GM12878 (cell line): Measurements from ENCODE around the gene CDC37. TPM values are rescaled to one million over a fixed set of nuclear protein-coding genes. Genes with fewer than 3 reads are reported as not detected.

Source experiments
- ATAC-seq: fragments of 200-7000 bp; cut with Tn5 transposase; 3 replicates; pipeline ENCODE4 v1.9.1; 2020; ENCODE audit warnings: mild to moderate bottlenecking, moderate library complexity
- BruUV-seq: library from RNA; stranded (reverse); fragments of 400-500 nt; replicated peaks from 2 replicates; lab custom pipeline; 2021; lab: Mats Ljungman, UMichigan
- CTCF ChIA-PET: fragments of 300-600 bp; sonication (Branson Sonifier 250); formaldehyde crosslinking; extraction: SDS; loops from one replicate; lab custom pipeline; 2021; ENCODE audit warnings: inconsistent platforms; lab: Yijun Ruan, JAX
- POLR2A ChIA-PET: fragments of 350-600 bp; formaldehyde crosslinking; extraction: SDS; loops from one replicate; lab custom pipeline; 2021; ENCODE audit warnings: inconsistent platforms; lab: Charles Lee
- RAD21 ChIA-PET: fragments of 300-600 bp; sonication (Branson Sonifier 250); formaldehyde crosslinking; loops from one replicate; lab custom pipeline; 2023; ENCODE audit warnings: antibody characterized with exemption; ENCODE audit not compliant: unreplicated experiment; lab: Charles Lee
- SMC1A ChIA-PET: fragments of 300-600 bp; sonication (Branson Sonifier 250); formaldehyde crosslinking; loops from one replicate; lab custom pipeline; 2023; ENCODE audit not compliant: unreplicated experiment, uncharacterized antibody; lab: Charles Lee
- DNase-seq: peaks from one replicate; pipeline ENCODE4 v3.0.0-alpha.2; 2011; ENCODE audit warnings: low read depth, low spot score
- FAIRE-seq: peaks from 3 replicates; lab custom pipeline; 2011; peaks lifted over from hg19 to GRCh38; lab: Jason Lieb, UNC
- H2AFZ ChIP-seq: 2 replicates; pipeline ENCODE4 v1.6.0; 2011; ENCODE audit warnings: low read depth, low read length, control low read depth; ENCODE audit not compliant: control insufficient read depth
- H3K27ac ChIP-seq: 2 replicates; pipeline ENCODE4 v1.5.1; 2011; ENCODE audit warnings: control low read depth; ENCODE audit not compliant: control insufficient read depth, insufficient read depth
- H3K27me3 ChIP-seq, 2 experiments: replicated peaks in 1 of 2; 2 replicates each; pipeline versions ENCODE4 v1.6.0 to v1.6.1; 2011; ENCODE audit warnings: low read length in 1 of 2; ENCODE audit not compliant: control insufficient read depth in 2 of 2, insufficient read depth in 2 of 2
- H3K36me3 ChIP-seq, 2 experiments: 2 replicates each; pipeline ENCODE4 v1.5.1; 2011; ENCODE audit warnings: low read length in 1 of 2; ENCODE audit not compliant: control insufficient read depth in 2 of 2, insufficient read depth in 2 of 2
- H3K4me1 ChIP-seq: 2 replicates; pipeline ENCODE4 v1.6.1; 2011; ENCODE audit warnings: mild to moderate bottlenecking, low read length, moderate library complexity, mixed read lengths; ENCODE audit not compliant: control insufficient read depth, insufficient read depth
- H3K4me2 ChIP-seq: 2 replicates; pipeline ENCODE4 v1.6.0; 2011; ENCODE audit warnings: control low read depth; ENCODE audit not compliant: control insufficient read depth, insufficient read depth
- H3K4me3 ChIP-seq: fragments of 200-600 bp; sonication (generic); 2 replicates; pipeline ENCODE4 v1.5.1; 2016
- H3K79me2 ChIP-seq: 2 replicates; pipeline ENCODE4 v1.6.0; 2011; ENCODE audit warnings: low read length; ENCODE audit not compliant: control insufficient read depth, insufficient read depth
- H3K9ac ChIP-seq: 2 replicates; pipeline ENCODE4 v1.8.0; 2011; ENCODE audit warnings: low read length, control low read depth, mixed read lengths; ENCODE audit not compliant: control insufficient read depth, insufficient read depth
- H3K9me3 ChIP-seq: replicated peaks from 3 replicates; pipeline ENCODE4 v1.5.1; 2011; ENCODE audit warnings: mild to moderate bottlenecking, low read length; ENCODE audit not compliant: control insufficient read depth, insufficient read depth
- H4K20me1 ChIP-seq: 2 replicates; pipeline ENCODE4 v1.6.0; 2011; ENCODE audit not compliant: control insufficient read depth, insufficient read depth
- ASH2L ChIP-seq: fragments of 300-600, 200-600 bp; sonication (generic); IDR thresholded peaks from 2 replicates; pipeline ENCODE4 v1.6.1; 2017; ENCODE audit warnings: low read depth, mild to moderate bottlenecking, borderline replicate concordance
- ATF7 ChIP-seq: fragments of 450-650 bp; IDR thresholded peaks from 2 replicates; pipeline ENCODE4 v1.6.1; 2016; ENCODE audit warnings: low read depth, mild to moderate bottlenecking
- BCL3 ChIP-seq: IDR thresholded peaks from 2 replicates; pipeline ENCODE4 v1.6.1; 2011; ENCODE audit warnings: borderline replicate concordance, low read depth, mild to moderate bottlenecking, moderate library complexity, low read length; ENCODE audit not compliant: insufficient read depth, poor library complexity, severe bottlenecking
- DPF2 ChIP-seq: fragments of 450-650 bp; IDR thresholded peaks from 2 replicates; pipeline ENCODE4 v1.6.1; 2017; ENCODE audit warnings: mild to moderate bottlenecking
- E2F4 ChIP-seq: IDR thresholded peaks from 2 replicates; pipeline ENCODE4 v1.6.1; 2012; ENCODE audit warnings: low read depth, low read length, improper control_type of control experiment
- HDGF ChIP-seq: fragments of 450-650 bp; IDR thresholded peaks from 2 replicates; pipeline ENCODE4 v1.6.1; 2016; ENCODE audit warnings: antibody characterized with exemption
- IRF3 ChIP-seq: fragments of 450-650 bp; IDR thresholded peaks from 2 replicates; pipeline ENCODE4 v1.6.1; 2014; ENCODE audit warnings: mild to moderate bottlenecking
- JUND ChIP-seq: IDR thresholded peaks from 2 replicates; pipeline ENCODE4 v1.6.1; 2012; ENCODE audit warnings: low read depth, mild to moderate bottlenecking, low read length, improper control_type of control experiment, moderate library complexity
- MEF2B ChIP-seq: fragments of 450-650 bp; IDR thresholded peaks from 2 replicates; pipeline ENCODE4 v1.6.1; 2018; ENCODE audit warnings: mild to moderate bottlenecking, moderate library complexity; ENCODE audit not compliant: partially characterized antibody, poor library complexity, severe bottlenecking
- PML ChIP-seq: IDR thresholded peaks from 2 replicates; pipeline ENCODE4 v1.6.1; 2012; ENCODE audit warnings: low read length, inconsistent platforms
- RAD21 ChIP-seq: IDR thresholded peaks from 2 replicates; pipeline ENCODE4 v1.6.1; 2011; ENCODE audit warnings: mild to moderate bottlenecking, low read depth, low read length, moderate library complexity; ENCODE audit not compliant: insufficient read depth
- TCF12 ChIP-seq: IDR thresholded peaks from 2 replicates; pipeline ENCODE4 v1.6.1; 2011; ENCODE audit warnings: low read depth, mild to moderate bottlenecking, low read length
- USF1 ChIP-seq: IDR thresholded peaks from 2 replicates; pipeline ENCODE4 v1.6.1; 2011; ENCODE audit warnings: borderline replicate concordance, low read depth, mild to moderate bottlenecking, moderate library complexity, mixed read lengths, low read length; ENCODE audit not compliant: insufficient read depth; ENCODE audit errors: extremely low read length
- USF2 ChIP-seq: IDR thresholded peaks from 2 replicates; pipeline ENCODE4 v1.6.1; 2011; ENCODE audit warnings: low read depth, low read length, improper control_type of control experiment, borderline replicate concordance
- WGBS: methylation state at CpG from one replicate; pipeline ENCODE4 v1.1.6; 2016; ENCODE audit warnings: low lambda C conversion rate; ENCODE audit not compliant: insufficient replicate concordance, insufficient coverage; ENCODE audit errors: missing lambda C conversion rate; 5-methylcytosine and 5-hydroxymethylcytosine counted together
- in situ Hi-C: fragments of 300-500 bp; cut with MboI; formaldehyde crosslinking; loops from 9 replicates; pipeline ENCODE4 v1.14.3; 2018; ENCODE audit warnings: mixed read lengths
- intact Hi-C: fragments of 100-400 bp; cut with micrococcal nuclease; formaldehyde crosslinking; loops from one replicate; pipeline ENCODE4 v1.14.2; 2022; ENCODE audit not compliant: unreplicated experiment
- polyA plus RNA-seq, 11 experiments: library from polyadenylated mRNA; depleted of rRNA in 4 of 11; unstranded in 6 of 11; stranded (reverse) in 5 of 11; fragments of >200 nt; fragmentation: Nextera tagmentation in 4 of 11; fragmentation: Illumina TruSeq in 1 of 11; extraction: Ambion mirVana in 4 of 11; extraction: Trizol in 1 of 11; gene quantifications; 1 replicate in 1 of 11; 2 replicates in 10 of 11; pipeline versions ENCODE4 v1.2.1 to v1.2.3, GENCODE V29; 2011 to 2016; ENCODE audit warnings: inconsistent platforms in 2 of 11, missing spikeins in 2 of 11, low read depth in 1 of 11
- total RNA-seq, 4 experiments: library from RNA; depleted of rRNA in 3 of 4; stranded (reverse); fragments of >200 nt in 3 of 4; fragmentation: Illumina TruSeq in 1 of 4; extraction: Trizol in 1 of 4; gene quantifications; 2 replicates each; pipeline versions ENCODE4 v1.2.1 to v1.2.3, GENCODE V29; 2013 to 2021

Gene CDC37
- total and polyA plus RNA-seq, 10 of the 15 experiments (the other 5 are each of a cell fraction or from before 2014, with no cell fraction given), result 4.7 to 265 (median 176) TPM

- TF ChIP-seq ATF7 (no peak), TCF12 (no peak), ASH2L (no peak), RAD21 (no peak)
These were observed 56.8 kb downstream of the CDC37 start (continued) for GRCh38 chr19:10346509-10346908.

GRCh38 chr19:10344780-10345179 is 58.6 kb downstream of the CDC37 start:
- Histone ChIP-seq H3K9me3 (no peaks in the 10 kb centered on the region), H4K20me1 (no peaks in the 10 kb centered on the region), H3K27ac (no peak overlapping the region), H3K79me2 (no peaks in the 10 kb centered on the region), H3K4me1 (peaks cover 3% of the 10 kb centered on the region), H3K27me3 (no peaks in the 10 kb centered on the region), H3K4me2 (no peak overlapping the region), H3K9ac (no peak overlapping the region), H2AFZ (no peak overlapping the region), H3K4me3 (no peak overlapping the region), H3K36me3 (no peaks in the 10 kb centered on the region; a peak in 2 of 4 replicates)
- POLR2A ChIA-PET, result interaction anchor here (0.6 to 1.2 kb wide), 5 partner anchors 10 to 509 kb away, joined by 3 read pairs; partner anchors contain the start of genes RAVER1 and TYK2
- no TSS peak for BruUV-seq
- WGBS, result 95% methylated on average over 10 of the region's 10 CpGs
- SMC1A ChIA-PET, result interaction anchor here (0.8 to 1.8 kb wide), 3 partner anchors 46 to 74 kb away, joined by 3 read pairs; partner anchors contain the start of gene ICAM1
- FAIRE-seq, result no peak
- no peak for ATAC-seq
- CTCF ChIA-PET, result interaction anchor here (1.1 kb wide), 1 partner anchor 44 kb away, joined by 3 read pairs; no protein-coding TSS in a partner anchor
- in situ Hi-C loops (no loop called here), intact Hi-C loops (no loop called here)
- DNase-seq, result no peak
- RAD21 ChIA-PET, result interaction anchor here (0.7 to 1.8 kb wide), 2 partner anchors 32 to 55 kb away, joined by 3 read pairs; partner anchors contain the start of gene ICAM5
- TF ChIP-seq JUND, result no peak
- TF ChIP-seq USF1, result no peak
- no peak for TF ChIP-seq USF2
- no peak for TF ChIP-seq MEF2B
- no peak for TF ChIP-seq PML
- TF ChIP-seq HDGF, result no peak
- TF ChIP-seq DPF2, result no peak
- no peak for TF ChIP-seq E2F4
- TF ChIP-seq BCL3, result no peak
- TF ChIP-seq IRF3, result no peak
